H1 (cell line): ENCODE measurements around the gene ACYP1. TPM values are rescaled to one million over a fixed set of nuclear protein-coding genes. Genes with fewer than 3 reads are reported as not detected.

Experiments
- CTCF ChIA-PET: fragments of 300-600 bp; sonication (Branson Sonifier 250); formaldehyde crosslinking; loops from one replicate; lab custom pipeline; 2021; ENCODE audit not compliant: partially characterized antibody; lab: Charles Lee
- POLR2A ChIA-PET: fragments of 300-600 bp; sonication (Branson Sonifier 250); formaldehyde crosslinking; loops from one replicate; lab custom pipeline; 2021; ENCODE audit warnings: inconsistent platforms; ENCODE audit not compliant: partially characterized antibody; lab: Charles Lee
- DNase-seq, 2 experiments: peaks; one replicate each; pipeline versions ENCODE4 v3.0.0 to v3.0.0-alpha.2; 2010 to 2022; ENCODE audit warnings: low spot score in 2 of 2, low read depth in 1 of 2, mixed read lengths in 1 of 2
- FAIRE-seq: peaks from 2 replicates; lab custom pipeline; 2011; peaks lifted over from hg19 to GRCh38; lab: Jason Lieb, UNC
- H2AFZ ChIP-seq: 2 replicates; pipeline ENCODE4 v1.8.1; 2012; ENCODE audit warnings: low read length, inconsistent platforms
- H2AK5ac ChIP-seq: 2 replicates; pipeline ENCODE4 v1.6.1; 2013; ENCODE audit warnings: low read depth, low read length
- H2BK120ac ChIP-seq: replicated peaks from 2 replicates; pipeline ENCODE3; 2013; ENCODE audit warnings: low read depth, low read length, inconsistent platforms
- H2BK12ac ChIP-seq: 2 replicates; pipeline ENCODE4 v1.6.1; 2013; ENCODE audit warnings: low read depth, low read length
- H2BK15ac ChIP-seq: 2 replicates; pipeline ENCODE4 v1.6.1; 2013; ENCODE audit warnings: low read length
- H2BK20ac ChIP-seq: 2 replicates; pipeline ENCODE4 v1.6.1; 2013; ENCODE audit warnings: low read length
- H2BK5ac ChIP-seq: 2 replicates; pipeline ENCODE4 v1.6.1; 2013; ENCODE audit warnings: low read depth, low read length
- H3K14ac ChIP-seq: 2 replicates; pipeline ENCODE4 v1.6.1; 2013; ENCODE audit warnings: inconsistent platforms; ENCODE audit not compliant: insufficient read length
- H3K18ac ChIP-seq: 2 replicates; pipeline ENCODE4 v1.6.1; 2013; ENCODE audit warnings: low read length; ENCODE audit errors: extremely low read depth
- H3K23ac ChIP-seq: 2 replicates; pipeline ENCODE4 v1.6.1; 2013; ENCODE audit warnings: inconsistent platforms; ENCODE audit not compliant: insufficient read length
- H3K23me2 ChIP-seq: 2 replicates; pipeline ENCODE4 v1.6.1; 2013; ENCODE audit warnings: low read depth, low read length
- H3K27ac ChIP-seq: 2 replicates; pipeline ENCODE4 v1.6.1; 2011; ENCODE audit warnings: low read depth, low read length, inconsistent platforms
- H3K27me3 ChIP-seq, 4 experiments: replicated peaks in 1 of 4; 1 replicate in 1 of 4; 2 replicates in 3 of 4; pipeline versions ENCODE4 v1.6.1 to v1.8.1; 2011 to 2013; ENCODE audit warnings: low read length in 3 of 4, mild to moderate bottlenecking in 3 of 4, inconsistent platforms in 2 of 4, mixed read lengths in 2 of 4, moderate library complexity in 1 of 4; ENCODE audit not compliant: control insufficient read depth in 3 of 4, insufficient read depth in 3 of 4; ENCODE audit errors: extremely low read depth in 1 of 4
- H3K36me3 ChIP-seq, 4 experiments: 2 replicates each; pipeline versions ENCODE4 v1.6.1 to v1.8.1; 2011 to 2013; ENCODE audit warnings: mild to moderate bottlenecking in 4 of 4, low read length in 3 of 4, moderate library complexity in 2 of 4, control low read depth in 1 of 4, inconsistent platforms in 1 of 4; ENCODE audit not compliant: insufficient read depth in 4 of 4, control insufficient read depth in 2 of 4
- H3K4ac ChIP-seq: replicated peaks from 2 replicates; pipeline ENCODE3; 2013; ENCODE audit warnings: low read length, low read depth, mixed read lengths, inconsistent platforms; ENCODE audit not compliant: insufficient read length
- H3K4me1 ChIP-seq, 4 experiments: replicated peaks in 1 of 4; 1 replicate in 1 of 4; 2 replicates in 3 of 4; pipeline versions ENCODE4 v1.6.1 to v1.8.1; 2011 to 2013; ENCODE audit warnings: low read length in 3 of 4, inconsistent platforms in 2 of 4, mixed read lengths in 1 of 4; ENCODE audit not compliant: insufficient read depth in 4 of 4, control insufficient read depth in 3 of 4
- H3K4me2 ChIP-seq, 2 experiments: 2 replicates each; pipeline versions ENCODE4 v1.6.1 to v1.8.1; 2011 to 2013; ENCODE audit warnings: low read depth in 2 of 2, low read length in 2 of 2, control low read depth in 1 of 2, inconsistent platforms in 1 of 2, mild to moderate bottlenecking in 1 of 2; ENCODE audit not compliant: insufficient read depth in 1 of 2
- H3K4me3 ChIP-seq, 4 experiments: fragments of 200-600, 300-600 bp in 1 of 4; sonication (generic), shearing (Covaris generic), sonication (Bioruptor Twin) in 1 of 4; 2 replicates each; pipeline versions ENCODE4 v1.5.1 to v1.8.1; 2011 to 2016; ENCODE audit warnings: low read length in 4 of 4, low read depth in 3 of 4, control low read depth in 2 of 4, inconsistent platforms in 2 of 4, mild to moderate bottlenecking in 2 of 4, mixed read lengths in 1 of 4, moderate library complexity in 1 of 4; ENCODE audit not compliant: insufficient read depth in 2 of 4; ENCODE audit errors: extremely low read depth in 1 of 4
- H3K56ac ChIP-seq: replicated peaks from 2 replicates; pipeline ENCODE3; 2013; ENCODE audit warnings: low read depth, mild to moderate bottlenecking, mixed read lengths, low read length, inconsistent platforms; ENCODE audit not compliant: insufficient read length
- H3K79me1 ChIP-seq: 2 replicates; pipeline ENCODE4 v1.6.1; 2013; ENCODE audit warnings: low read depth, low read length, control low read depth
- H3K79me2 ChIP-seq, 2 experiments: 2 replicates each; pipeline versions ENCODE4 v1.6.1 to v1.8.1; 2012 to 2013; ENCODE audit warnings: low read length in 2 of 2, mild to moderate bottlenecking in 2 of 2, inconsistent platforms in 1 of 2; ENCODE audit not compliant: insufficient read depth in 2 of 2, control insufficient read depth in 1 of 2
- H3K9ac ChIP-seq, 4 experiments: replicated peaks in 1 of 4; 1 replicate in 1 of 4; 2 replicates in 3 of 4; pipeline versions ENCODE4 v1.6.1 to v1.8.1; 2011 to 2013; ENCODE audit warnings: low read depth in 3 of 4, low read length in 3 of 4, control low read depth in 2 of 4, mild to moderate bottlenecking in 2 of 4, moderate library complexity in 2 of 4, inconsistent platforms in 1 of 4; ENCODE audit errors: extremely low read depth in 1 of 4
- H3K9me3 ChIP-seq, 2 experiments: 2 replicates each; pipeline versions ENCODE4 v1.6.1 to v1.8.1; 2012 to 2013; ENCODE audit warnings: mild to moderate bottlenecking in 2 of 2, moderate library complexity in 2 of 2, control low read depth in 1 of 2, inconsistent platforms in 1 of 2, low read depth in 1 of 2, low read length in 1 of 2, mixed read lengths in 1 of 2; ENCODE audit not compliant: insufficient read depth in 2 of 2
- H4K20me1 ChIP-seq, 2 experiments: replicated peaks in 1 of 2; 2 replicates each; pipeline versions ENCODE3 to v1.8.1; 2011 to 2013; ENCODE audit warnings: inconsistent platforms in 2 of 2, low read length in 2 of 2, mild to moderate bottlenecking in 1 of 2; ENCODE audit not compliant: insufficient read depth in 2 of 2, control insufficient read depth in 1 of 2
- H4K5ac ChIP-seq: 2 replicates; pipeline ENCODE4 v1.6.1; 2013; ENCODE audit warnings: low read length, low read depth, mixed read lengths, inconsistent platforms; ENCODE audit not compliant: insufficient read length
- H4K8ac ChIP-seq: 2 replicates; pipeline ENCODE4 v1.8.0; 2013; ENCODE audit warnings: mild to moderate bottlenecking, moderate library complexity, low read length, inconsistent platforms; ENCODE audit not compliant: insufficient read depth; ENCODE audit errors: extremely low read depth
- H4K91ac ChIP-seq: replicated peaks from 2 replicates; pipeline ENCODE3; 2013; ENCODE audit warnings: low read length, mixed read lengths, inconsistent platforms; ENCODE audit not compliant: insufficient read length
- BCL11A ChIP-seq, 2 experiments: IDR thresholded peaks; one replicate each; pipeline ENCODE4 v1.6.1; 2011; ENCODE audit warnings: low read depth in 2 of 2, low read length in 2 of 2, mild to moderate bottlenecking in 2 of 2
- HDAC2 ChIP-seq, 2 experiments: fragments of 300-600 bp in 1 of 2; sonication (generic) in 1 of 2; IDR thresholded peaks; 2 replicates each; pipeline ENCODE4 v1.6.1; 2011 to 2012; ENCODE audit warnings: low read depth in 2 of 2, low read length in 2 of 2, mild to moderate bottlenecking in 2 of 2, moderate library complexity in 2 of 2, borderline replicate concordance in 1 of 2, inconsistent platforms in 1 of 2
- JUND ChIP-seq: IDR thresholded peaks from 2 replicates; pipeline ENCODE4 v1.6.1; 2011; ENCODE audit warnings: mild to moderate bottlenecking, improper control_type of control experiment, low read length
- KDM1A ChIP-seq: fragments of 200-600, 300-600 bp; sonication (generic); IDR thresholded peaks from 2 replicates; pipeline ENCODE4 v1.7.1; 2016; ENCODE audit warnings: mild to moderate bottlenecking, low read length, borderline replicate concordance
- POLR2AphosphoS5 ChIP-seq: IDR thresholded peaks from 2 replicates; pipeline ENCODE4 v1.6.1; 2011; ENCODE audit warnings: low read depth, low read length
- RXRA ChIP-seq: IDR thresholded peaks from 2 replicates; pipeline ENCODE4 v1.6.1; 2011; ENCODE audit warnings: low read depth, mild to moderate bottlenecking, low read length, moderate library complexity; ENCODE audit not compliant: insufficient read depth
- SIRT6 ChIP-seq: IDR thresholded peaks from one replicate; pipeline ENCODE4 v1.7.1; 2012; ENCODE audit warnings: low read length, inconsistent platforms
- SIX5 ChIP-seq: IDR thresholded peaks from 2 replicates; pipeline ENCODE4 v1.6.1; 2011; ENCODE audit warnings: mild to moderate bottlenecking, low read depth, low read length
- TBP ChIP-seq: IDR thresholded peaks from 2 replicates; pipeline ENCODE4 v1.6.1; 2011; ENCODE audit warnings: low read depth, low read length, improper control_type of control experiment
- YY1 ChIP-seq: IDR thresholded peaks from 2 replicates; pipeline ENCODE4 v1.6.1; 2011; ENCODE audit warnings: low read depth, mild to moderate bottlenecking, low read length
- WGBS, 2 experiments: shearing (Covaris generic) in 1 of 2; methylation state at CpG; one replicate each; pipeline versions ENCODE4 v1.1.6 to v1.1.7; 2013 to 2015; ENCODE audit warnings: low lambda C conversion rate in 2 of 2, mixed read lengths in 2 of 2, inconsistent platforms in 1 of 2, low coverage in 1 of 2, missing lambda C conversion rate in 1 of 2; ENCODE audit not compliant: insufficient replicate concordance in 2 of 2, insufficient coverage in 1 of 2, insufficient read length in 1 of 2; ENCODE audit errors: extremely low coverage in 1 of 2, missing lambda C conversion rate in 1 of 2; 5-methylcytosine and 5-hydroxymethylcytosine counted together
- polyA plus RNA-seq, 7 experiments: library from polyadenylated mRNA; depleted of rRNA in 3 of 7; stranded (reverse) in 5 of 7; unstranded in 2 of 7; fragments of >200 nt in 5 of 7; fragments of 200-250 nt in 2 of 7; gene quantifications; 1 replicate in 5 of 7; 2 replicates in 1 of 7; 4 replicates in 1 of 7; pipeline versions ENCODE4 v1.2.1 to v1.2.3, GENCODE V29; 2011 to 2013; ENCODE audit warnings: missing spikeins in 2 of 7, mixed read lengths in 2 of 7
- total RNA-seq: library from RNA; stranded (reverse); fragmentation: NEBNext Ultra II Directional; extraction: Animal tissue kit (Norgen Biotek cat#: 25700); gene quantifications from 2 replicates; pipeline ENCODE4 v1.2.1, GENCODE V29; 2021
- TF ChIP-seq, protein P1 (sequence below), 3 experiments: IDR thresholded peaks; 1 replicate in 2 of 3; 2 replicates in 1 of 3; pipeline versions ENCODE4 v1.5.1 to v1.6.1; 2011; ENCODE audit warnings: low read length in 3 of 3, mild to moderate bottlenecking in 3 of 3, inconsistent platforms in 2 of 3, low read depth in 1 of 3, moderate library complexity in 1 of 3; ENCODE audit not compliant: insufficient read depth in 1 of 3; ENCODE audit errors: control extremely low read depth in 1 of 3

The ACYP1 gene
- total and polyA plus RNA-seq, 2 of the 8 experiments (the other 6 are each of a cell fraction or from before 2014, with no cell fraction given): 22.3 to 24.8 TPM

DNA sequence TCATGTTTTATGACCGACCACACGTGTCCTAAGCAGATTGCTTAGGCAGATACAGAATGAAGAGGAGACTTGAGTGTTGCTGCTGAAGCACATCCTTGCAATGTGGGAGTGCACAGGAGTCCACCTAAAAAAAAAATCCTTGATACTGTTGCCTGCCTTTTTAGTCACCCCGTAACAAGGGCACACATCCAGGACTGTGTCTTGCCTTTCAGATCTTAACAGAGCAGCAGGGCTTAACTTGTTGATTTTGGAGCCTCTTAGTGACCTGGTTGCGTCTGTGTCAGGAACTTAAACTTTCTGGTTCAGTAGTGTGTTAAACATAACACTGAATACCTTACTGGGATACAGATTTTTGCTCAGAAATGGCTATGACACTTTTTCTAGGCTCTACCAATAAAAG is 54.6 kb downstream of the ACYP1 start:
- no peak overlapping the region for H3K4me3 ChIP-seq
- no peaks in the 10 kb centered on the region; the same call in 1 of the 2 replicates for H3K79me1 ChIP-seq
- H2BK12ac ChIP-seq: no peak overlapping the region
- DNase-seq: no peak
- H2AK5ac ChIP-seq: no peak overlapping the region
- H2BK15ac ChIP-seq: no peak overlapping the region
- no peak overlapping the region for H3K14ac ChIP-seq
- no peak overlapping the region for H3K23ac ChIP-seq
- no peak overlapping the region for H3K27ac ChIP-seq
- H4K5ac ChIP-seq: no peak overlapping the region
- TF ChIP-seq RXRA: no peak
- TF ChIP-seq JUND: no peak
- no peak for TF ChIP-seq YY1
- TF ChIP-seq BCL11A (IDR thresholded peaks at IDR 0.05; ENCODE audit: low read depth in 2 of 2, low read length in 2 of 2): no peak
- no peak for TF ChIP-seq HDAC2 (IDR thresholded peaks at IDR 0.05; ENCODE audit: borderline replicate concordance in 1 of 2, low read depth in 2 of 2, low read length in 2 of 2)
- no peak for TF ChIP-seq TBP
- TF ChIP-seq KDM1A: no peak
- no peak for TF ChIP-seq SIX5
- TF ChIP-seq, protein P1, sequence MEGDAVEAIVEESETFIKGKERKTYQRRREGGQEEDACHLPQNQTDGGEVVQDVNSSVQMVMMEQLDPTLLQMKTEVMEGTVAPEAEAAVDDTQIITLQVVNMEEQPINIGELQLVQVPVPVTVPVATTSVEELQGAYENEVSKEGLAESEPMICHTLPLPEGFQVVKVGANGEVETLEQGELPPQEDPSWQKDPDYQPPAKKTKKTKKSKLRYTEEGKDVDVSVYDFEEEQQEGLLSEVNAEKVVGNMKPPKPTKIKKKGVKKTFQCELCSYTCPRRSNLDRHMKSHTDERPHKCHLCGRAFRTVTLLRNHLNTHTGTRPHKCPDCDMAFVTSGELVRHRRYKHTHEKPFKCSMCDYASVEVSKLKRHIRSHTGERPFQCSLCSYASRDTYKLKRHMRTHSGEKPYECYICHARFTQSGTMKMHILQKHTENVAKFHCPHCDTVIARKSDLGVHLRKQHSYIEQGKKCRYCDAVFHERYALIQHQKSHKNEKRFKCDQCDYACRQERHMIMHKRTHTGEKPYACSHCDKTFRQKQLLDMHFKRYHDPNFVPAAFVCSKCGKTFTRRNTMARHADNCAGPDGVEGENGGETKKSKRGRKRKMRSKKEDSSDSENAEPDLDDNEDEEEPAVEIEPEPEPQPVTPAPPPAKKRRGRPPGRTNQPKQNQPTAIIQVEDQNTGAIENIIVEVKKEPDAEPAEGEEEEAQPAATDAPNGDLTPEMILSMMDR (IDR thresholded peaks at IDR 0.05; ENCODE audit: control extremely low read depth in 1 of 3, insufficient read depth in 1 of 3, low read depth in 1 of 3, low read length in 3 of 3): no peak
- no peak for TF ChIP-seq POLR2AphosphoS5
- no peak for TF ChIP-seq SIRT6
- TF ChIP-seq, all 59 proteins: peak for 0
- Histone ChIP-seq H2BK20ac (no peak overlapping the region), H3K9me3 (no peaks in the 10 kb centered on the region), H4K20me1 (peaks cover 0 to 2% of the 10 kb centered on the region in 2 experiments), H3K23me2 (no peaks in the 10 kb centered on the region), H3K9ac (no peak overlapping the region), H3K4ac (no peak overlapping the region), H3K18ac (no peak overlapping the region), H2BK5ac (no peak overlapping the region), H2AFZ (no peak overlapping the region), H3K36me3 (peaks cover 3 to 47% (median 35%) of the 10 kb centered on the region in 4 experiments; a peak in 7 of 8 replicates), H3K56ac (no peak overlapping the region), H4K8ac (no peak overlapping the region), H4K91ac (no peak overlapping the region), H3K4me1 (no peaks in the 10 kb centered on the region), H3K4me2 (no peak overlapping the region), H3K27me3 (no peaks in the 10 kb centered on the region), H3K79me2 (peaks cover 0 to 2% of the 10 kb centered on the region in 2 experiments; a peak in 2 of 4 replicates), H2BK120ac (no peak overlapping the region)
- no peak for FAIRE-seq
- 87% methylated on average over 4 of the region's 4 CpGs; no CpG with 5 or more reads in 1 of the 2 experiments for WGBS, 2 experiments
- CTCF ChIA-PET: interaction anchor here (0.6 to 1.4 kb wide), 2 partner anchors 63 to 79 kb away, joined by 3 to 4 read pairs; no protein-coding TSS in a partner anchor
- POLR2A ChIA-PET: interaction anchor here (4.6 kb wide), 1 partner anchor 10 kb away, joined by 19 read pairs; no protein-coding TSS in a partner anchor
